IMR-90 (cell line): Measurements from ENCODE around the gene LEPR. TPM values are rescaled to one million over a fixed set of nuclear protein-coding genes. Genes with fewer than 3 reads are reported as not detected.

Source experiments
- ATAC-seq: fragments of 200-7000 bp; cut with Tn5 transposase; 2 replicates; pipeline ENCODE4 v1.9.1; 2020; ENCODE audit warnings: low read depth, mild to moderate bottlenecking, moderate library complexity
- BruUV-seq: library from RNA; stranded (reverse); fragments of 400-500 nt; replicated peaks from 2 replicates; lab custom pipeline; 2021; lab: Mats Ljungman, UMichigan
- CTCF ChIA-PET: fragments of 300-600 bp; formaldehyde crosslinking; extraction: SDS; loops from one replicate; lab custom pipeline; 2021; ENCODE audit warnings: antibody characterized with exemption; lab: Yijun Ruan, JAX
- POLR2A ChIA-PET: fragments of 300-600 bp; sonication (Branson Sonifier 250); formaldehyde crosslinking; loops from one replicate; lab custom pipeline; 2022; ENCODE audit warnings: antibody characterized with exemption; ENCODE audit not compliant: unreplicated experiment; lab: Charles Lee
- DNase-seq: peaks from one replicate; pipeline ENCODE4 v3.0.0; 2013
- H2AFZ ChIP-seq: replicated peaks from 2 replicates; pipeline ENCODE3; 2013; ENCODE audit warnings: low read length, mild to moderate bottlenecking; ENCODE audit not compliant: poor library complexity
- H2AK5ac ChIP-seq: 2 replicates; pipeline ENCODE4 v1.6.1; 2013; ENCODE audit warnings: low read depth, low read length, inconsistent platforms
- H2AK9ac ChIP-seq: replicated peaks from 2 replicates; pipeline ENCODE3; 2013; ENCODE audit warnings: mild to moderate bottlenecking, low read depth, low read length, moderate library complexity; ENCODE audit not compliant: poor library complexity
- H2BK120ac ChIP-seq: 2 replicates; pipeline ENCODE4 v1.6.1; 2013; ENCODE audit warnings: low read depth, low read length, inconsistent platforms
- H2BK15ac ChIP-seq: 3 replicates; pipeline ENCODE4 v1.6.1; 2013; ENCODE audit warnings: low read depth, low read length, inconsistent platforms
- H2BK20ac ChIP-seq: 2 replicates; pipeline ENCODE4 v1.6.1; 2013; ENCODE audit warnings: low read depth, mild to moderate bottlenecking, inconsistent platforms, low read length, moderate library complexity
- H2BK5ac ChIP-seq: 2 replicates; pipeline ENCODE4 v1.6.1; 2013; ENCODE audit warnings: mild to moderate bottlenecking, low read depth, low read length, inconsistent platforms; ENCODE audit not compliant: poor library complexity, severe bottlenecking
- H3K14ac ChIP-seq: replicated peaks from 2 replicates; pipeline ENCODE4 v1.6.1; 2013; ENCODE audit warnings: low read depth, low read length, inconsistent platforms
- H3K18ac ChIP-seq: 2 replicates; pipeline ENCODE4 v1.6.1; 2013; ENCODE audit warnings: low read depth, low read length, control low read depth
- H3K23ac ChIP-seq: 2 replicates; pipeline ENCODE4 v1.6.1; 2013; ENCODE audit warnings: low read depth, low read length, inconsistent platforms
- H3K27ac ChIP-seq: 2 replicates; pipeline ENCODE4 v1.5.1; 2013; ENCODE audit warnings: mild to moderate bottlenecking, control low read depth, low read length; ENCODE audit not compliant: insufficient read depth
- H3K27me3 ChIP-seq: 2 replicates; pipeline ENCODE4 v1.6.1; 2013; ENCODE audit warnings: low read length; ENCODE audit not compliant: control insufficient read depth, insufficient read depth
- H3K36me3 ChIP-seq: 2 replicates; pipeline ENCODE4 v1.6.1; 2013; ENCODE audit warnings: low read length, mixed read lengths; ENCODE audit not compliant: control insufficient read depth, insufficient read depth
- H3K4ac ChIP-seq: 2 replicates; pipeline ENCODE4 v1.6.1; 2013; ENCODE audit warnings: low read depth, low read length, inconsistent platforms
- H3K4me1 ChIP-seq: 2 replicates; pipeline ENCODE4 v1.6.1; 2013; ENCODE audit warnings: low read length, mixed read lengths; ENCODE audit not compliant: control insufficient read depth, insufficient read depth
- H3K4me2 ChIP-seq: 2 replicates; pipeline ENCODE4 v1.6.1; 2013; ENCODE audit warnings: low read depth, mild to moderate bottlenecking, control low read depth, low read length, moderate library complexity
- H3K4me3 ChIP-seq: 2 replicates; pipeline ENCODE4 v1.5.1; 2013; ENCODE audit warnings: low read depth, mild to moderate bottlenecking, control low read depth, low read length, moderate library complexity; ENCODE audit not compliant: insufficient read depth
- H3K56ac ChIP-seq: 2 replicates; pipeline ENCODE4 v1.6.1; 2013; ENCODE audit warnings: low read length, inconsistent platforms; ENCODE audit not compliant: insufficient read depth; ENCODE audit errors: extremely low read depth
- H3K79me1 ChIP-seq, 2 experiments: 2 replicates each; pipeline ENCODE4 v1.6.1; 2013; ENCODE audit warnings: low read length in 2 of 2, inconsistent platforms in 1 of 2, low read depth in 1 of 2
- H3K9ac ChIP-seq: 2 replicates; pipeline ENCODE4 v1.6.1; 2013; ENCODE audit warnings: low read depth, low read length, control low read depth
- H3K9me1 ChIP-seq: 2 replicates; pipeline ENCODE4 v1.6.1; 2013; ENCODE audit warnings: low read length, inconsistent platforms; ENCODE audit not compliant: insufficient read depth
- H3K9me3 ChIP-seq: 2 replicates; pipeline ENCODE4 v1.6.1; 2013; ENCODE audit warnings: low read length; ENCODE audit not compliant: control insufficient read depth, insufficient read depth
- H4K20me1 ChIP-seq: 2 replicates; pipeline ENCODE4 v1.6.1; 2013; ENCODE audit warnings: low read length, inconsistent platforms; ENCODE audit not compliant: insufficient read depth
- H4K5ac ChIP-seq: 2 replicates; pipeline ENCODE4 v1.6.1; 2013; ENCODE audit warnings: mild to moderate bottlenecking, low read depth, low read length, control low read depth
- H4K8ac ChIP-seq, 2 experiments: 2 replicates each; pipeline ENCODE4 v1.6.1; 2013; ENCODE audit warnings: low read depth in 2 of 2, low read length in 2 of 2, control low read depth in 1 of 2, inconsistent platforms in 1 of 2
- H4K91ac ChIP-seq: 2 replicates; pipeline ENCODE4 v1.6.1; 2013; ENCODE audit warnings: low read depth, low read length, inconsistent platforms; ENCODE audit not compliant: insufficient read depth
- BHLHE40 ChIP-seq: fragments of 150-350 bp; IDR thresholded peaks from 2 replicates; pipeline ENCODE4 v1.6.1; 2016; ENCODE audit warnings: mild to moderate bottlenecking, low read depth, low read length
- CEBPB ChIP-seq: IDR thresholded peaks from 2 replicates; pipeline ENCODE4 v1.6.1; 2012; ENCODE audit warnings: low read depth, low read length, improper control_type of control experiment
- ELK1 ChIP-seq: fragments of 150-350 bp; IDR thresholded peaks from 2 replicates; pipeline ENCODE4 v1.6.1; 2016; ENCODE audit warnings: low read depth, mild to moderate bottlenecking, low read length, moderate library complexity, borderline replicate concordance
- FOS ChIP-seq: fragments of 150-350 bp; IDR thresholded peaks from 2 replicates; pipeline ENCODE4 v1.6.1; 2016; ENCODE audit warnings: low read depth, low read length
- MAFK ChIP-seq: IDR thresholded peaks from 2 replicates; pipeline ENCODE4 v1.6.1; 2012; ENCODE audit warnings: low read depth, low read length, improper control_type of control experiment
- MAZ ChIP-seq: IDR thresholded peaks from 2 replicates; pipeline ENCODE4 v1.6.1; 2012; ENCODE audit warnings: low read depth, mild to moderate bottlenecking, low read length, improper control_type of control experiment, moderate library complexity, borderline replicate concordance
- NFE2L2 ChIP-seq: fragments of 150-350 bp; IDR thresholded peaks from 2 replicates; pipeline ENCODE4 v1.6.1; 2016; ENCODE audit warnings: low read depth, mild to moderate bottlenecking, low read length
- RAD21 ChIP-seq: IDR thresholded peaks from 2 replicates; pipeline ENCODE4 v1.6.1; 2012; ENCODE audit warnings: low read length, improper control_type of control experiment
- RCOR1 ChIP-seq: IDR thresholded peaks from 2 replicates; pipeline ENCODE4 v1.6.1; 2012; ENCODE audit warnings: mild to moderate bottlenecking, low read length, improper control_type of control experiment; ENCODE audit not compliant: insufficient replicate concordance
- SMC3 ChIP-seq: fragments of 150-350 bp; IDR thresholded peaks from 2 replicates; pipeline ENCODE4 v1.6.1; 2016; ENCODE audit warnings: low read depth, mild to moderate bottlenecking, antibody characterized with exemption, low read length, moderate library complexity
- WGBS, 2 experiments: methylation state at CpG; one replicate each; pipeline versions ENCODE4 v1.1.5 to v1.1.7; 2013; ENCODE audit warnings: missing lambda C conversion rate in 2 of 2; ENCODE audit not compliant: insufficient read length in 1 of 2; ENCODE audit errors: extremely low coverage in 2 of 2; 5-methylcytosine and 5-hydroxymethylcytosine counted together
- dilution Hi-C: fragments of 300-500 bp; cut with HindIII; formaldehyde crosslinking; loops from one replicate; pipeline ENCODE4 v1.14.3; 2018; ENCODE audit warnings: low sequenced_read_pairs; ENCODE audit not compliant: unreplicated experiment
- in situ Hi-C: fragments of 300-500 bp; cut with MboI; formaldehyde crosslinking; loops from 3 replicates; pipeline ENCODE4 v1.14.3; 2019; ENCODE audit warnings: low sequenced_read_pairs, inconsistent platforms, mixed read lengths
- intact Hi-C: fragments of 100-400 bp; cut with micrococcal nuclease; formaldehyde crosslinking; loops from 2 replicates; pipeline ENCODE4 v1.10.0; 2022
- polyA plus RNA-seq, 3 experiments: library from polyadenylated mRNA; depleted of rRNA; stranded (reverse); fragments of >200 nt; gene quantifications; 2 replicates each; pipeline ENCODE4 v1.2.3, GENCODE V29; 2012; ENCODE audit warnings: low replicate concordance in 1 of 3
- total RNA-seq: library from RNA; depleted of rRNA; stranded (reverse); fragments of >200 nt; gene quantifications from 2 replicates; pipeline ENCODE4 v1.2.3, GENCODE V29; 2012

The LEPR gene
- total and polyA plus RNA-seq, 2 of the 4 experiments (the other 2 are of a cell fraction) = 2.1 to 8.8 TPM

GRCh38 chr1:65443647-65444046 is 23.2 kb downstream of the LEPR start:
- H3K4me3 ChIP-seq = no peak overlapping the region
- no peak overlapping the region for H2AFZ ChIP-seq
- H3K23ac ChIP-seq = no peak overlapping the region
- H2AK9ac ChIP-seq = no peak overlapping the region
- ATAC-seq = no peak
- no peak overlapping the region for H3K27ac ChIP-seq
- no peak overlapping the region for H2BK120ac ChIP-seq
- no peak overlapping the region for H4K8ac ChIP-seq
- H3K56ac ChIP-seq = no peak overlapping the region
- no peak for DNase-seq
- H4K5ac ChIP-seq = no peak overlapping the region
- no peak overlapping the region for H2BK5ac ChIP-seq
- CTCF ChIA-PET = no interaction called here
- H2BK15ac ChIP-seq = no peak overlapping the region
- no TSS peak for BruUV-seq
- no peak overlapping the region for H3K9ac ChIP-seq
- H3K36me3 ChIP-seq = no peaks in the 10 kb centered on the region
- intact Hi-C loops (no loop called here), dilution Hi-C loops (no loop called here), in situ Hi-C loops (no loop called here)
- no peaks in the 10 kb centered on the region for H3K79me1 ChIP-seq
- no peak overlapping the region for H4K91ac ChIP-seq
- no peaks in the 10 kb centered on the region for H4K20me1 ChIP-seq
- H3K9me3 ChIP-seq = no peaks in the 10 kb centered on the region
- no peak overlapping the region for H3K18ac ChIP-seq
- WGBS, 2 experiments = no CpG with 5 or more reads among the region's 2 CpGs
- H3K14ac ChIP-seq = no peak overlapping the region
- H3K4ac ChIP-seq = no peak overlapping the region
- no peak for TF ChIP-seq NFE2L2
- no peak for TF ChIP-seq SMC3
- TF ChIP-seq MAZ = no peak
- no peak for TF ChIP-seq BHLHE40
- no peak for TF ChIP-seq FOS
- TF ChIP-seq CEBPB = no peak
- no peak for TF ChIP-seq RCOR1
- no peak for TF ChIP-seq ELK1
- no peak for TF ChIP-seq MAFK
- no peak for TF ChIP-seq RAD21
- H3K27me3 ChIP-seq = no peaks in the 10 kb centered on the region
- POLR2A ChIA-PET = no interaction called here
- H3K4me1 ChIP-seq = peaks cover 8% of the 10 kb centered on the region
- 0 out of 2 replicates have a peak, but pooled peaks cover 3% of the 10 kb centered on the region for H3K9me1 ChIP-seq
- H2BK20ac ChIP-seq = no peak overlapping the region
- no peak overlapping the region for H3K4me2 ChIP-seq
- H2AK5ac ChIP-seq = no peak overlapping the region
